GM19238 (cell line): ENCODE results near the gene STPG2.
"Not testable (repeated sequence)": the region's sequence is repeated elsewhere in the genome, so short reads cannot be mapped to it uniquely, and the experiment has no call there.

ENCODE experiments used
- DNase-seq: peaks from one replicate; pipeline ENCODE4 v3.0.0; 2011; ENCODE audit warnings: low spot score; ENCODE audit not compliant: insufficient read length

The STPG2 gene

DNA sequence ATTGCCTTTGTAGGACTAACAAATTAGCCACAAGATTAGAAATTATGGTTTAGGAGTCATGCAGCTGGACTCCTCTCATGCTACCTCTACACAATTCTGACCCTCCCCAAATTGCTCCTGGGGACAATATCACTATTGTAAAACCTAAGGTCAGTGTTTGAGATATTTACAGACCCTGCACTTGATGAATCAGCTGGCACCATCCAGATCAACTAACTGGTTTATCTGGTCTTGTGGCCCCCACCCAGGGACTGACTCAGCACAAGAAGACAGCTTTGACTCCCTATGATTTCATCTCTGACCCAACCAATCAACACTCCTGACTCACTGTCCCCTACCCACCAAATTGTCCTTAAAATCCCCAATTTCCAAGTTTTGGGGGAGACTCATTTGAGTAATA, 192.4 kb downstream of the STPG2 start:
- no peak for DNase-seq

DNA sequence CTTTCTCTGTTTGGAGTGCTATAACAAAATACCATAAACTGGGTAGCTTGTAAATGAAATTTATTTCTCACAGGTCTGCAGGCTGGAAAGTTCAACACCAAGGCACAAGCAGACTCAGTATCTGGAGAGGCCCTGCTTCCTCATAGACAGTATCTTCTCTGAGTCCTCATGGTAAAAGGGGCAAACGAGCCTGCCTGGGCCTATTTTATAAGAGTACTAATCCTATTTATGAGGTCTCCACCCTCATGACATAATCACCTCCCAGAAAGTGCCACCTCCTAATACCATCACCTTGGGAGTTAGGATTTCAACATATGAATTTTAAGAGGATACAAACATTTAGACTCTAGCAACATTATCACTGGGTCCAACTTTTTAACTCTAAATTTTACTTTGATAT, 200.3 kb downstream of the STPG2 start:
- DNase-seq, result no peak

DNA sequence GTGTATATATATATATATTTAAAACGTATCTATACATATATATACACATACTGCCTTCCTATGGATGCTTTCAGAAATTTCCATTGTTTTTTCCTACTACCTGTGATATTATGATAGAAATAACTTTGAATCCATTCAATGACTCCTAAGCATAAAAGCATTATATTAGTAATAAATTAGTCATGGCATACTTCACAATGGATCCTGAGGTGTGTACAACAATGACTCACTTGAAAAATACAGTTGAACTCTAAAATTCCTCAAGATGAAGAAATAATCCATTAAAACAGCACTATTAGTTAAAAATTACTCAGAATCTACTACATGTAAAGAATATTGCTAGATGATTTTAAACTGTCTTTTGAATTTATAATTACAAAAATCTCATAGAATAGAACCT, 201.1 kb downstream of the STPG2 start:
- no peak for DNase-seq

DNA sequence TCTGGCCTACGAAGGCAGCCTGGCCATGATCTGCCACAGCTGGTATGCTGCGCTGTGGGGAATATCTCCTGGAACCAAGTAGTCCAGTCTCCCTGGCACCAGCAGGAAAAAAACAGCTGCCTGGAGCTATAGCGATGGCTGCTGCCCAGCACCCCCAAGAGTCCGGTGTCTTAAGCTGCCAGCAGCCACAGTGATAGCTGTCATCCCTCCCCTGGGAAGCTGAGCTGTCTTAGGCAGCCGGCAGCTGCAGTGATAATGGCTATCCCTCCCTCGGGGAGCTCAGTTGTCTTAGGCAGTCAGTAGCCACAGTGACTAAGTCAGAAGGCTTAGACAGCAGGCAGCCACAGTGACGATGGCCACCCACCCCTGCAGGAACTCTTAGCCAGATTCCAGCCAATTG, 205.1 kb downstream of the STPG2 start:
- no peak for DNase-seq

DNA sequence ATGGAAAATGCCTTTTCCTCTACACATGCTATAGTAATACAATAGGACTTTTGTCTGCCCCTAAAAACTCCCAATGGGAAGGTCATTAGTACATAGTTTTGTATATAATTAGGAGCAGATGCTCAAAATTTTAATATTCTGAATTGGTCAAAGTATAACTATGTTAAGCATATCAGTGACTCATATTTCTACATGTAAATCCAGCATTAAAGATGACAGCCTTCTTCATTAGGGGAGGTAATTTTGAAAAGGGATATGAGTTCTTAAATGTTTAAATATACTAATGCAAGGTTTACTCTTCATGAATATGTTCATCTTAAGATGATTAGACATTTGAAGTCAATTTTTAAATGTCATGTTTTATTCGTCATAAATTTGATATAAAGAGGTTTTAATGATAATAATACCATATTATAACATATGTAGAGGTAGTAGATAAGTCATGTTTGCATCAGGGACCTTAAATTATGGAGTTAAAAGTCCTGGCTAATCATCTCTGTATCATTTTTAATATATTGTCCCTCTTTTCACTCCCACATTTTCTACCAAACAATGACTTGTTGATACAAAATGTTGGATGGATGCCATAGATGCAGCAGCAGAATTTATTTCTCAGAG, 218.8 kb downstream of the STPG2 start:
- DNase-seq, result no peak

DNA sequence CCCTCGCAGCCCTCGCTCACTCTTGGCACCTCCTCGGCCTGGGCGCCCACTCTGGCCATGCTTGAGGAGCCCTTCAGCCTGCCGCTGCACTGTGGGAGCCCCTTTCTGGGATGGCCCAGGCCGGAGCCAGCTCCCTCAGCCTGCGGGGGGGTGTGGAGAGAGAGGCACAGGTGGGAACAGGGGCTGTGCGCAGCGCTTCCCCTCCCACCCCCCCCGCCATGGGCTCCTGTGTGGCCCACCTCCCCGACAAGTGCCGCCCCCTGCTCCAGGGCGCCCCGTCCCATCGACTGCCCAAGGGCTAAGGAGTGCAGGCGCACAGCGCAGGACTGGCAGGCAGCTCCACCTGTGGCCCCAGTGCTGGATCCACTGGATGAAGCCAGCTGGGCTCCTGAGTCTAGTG, 220.2 kb downstream of the STPG2 start:
- DNase-seq, result no peak

DNA sequence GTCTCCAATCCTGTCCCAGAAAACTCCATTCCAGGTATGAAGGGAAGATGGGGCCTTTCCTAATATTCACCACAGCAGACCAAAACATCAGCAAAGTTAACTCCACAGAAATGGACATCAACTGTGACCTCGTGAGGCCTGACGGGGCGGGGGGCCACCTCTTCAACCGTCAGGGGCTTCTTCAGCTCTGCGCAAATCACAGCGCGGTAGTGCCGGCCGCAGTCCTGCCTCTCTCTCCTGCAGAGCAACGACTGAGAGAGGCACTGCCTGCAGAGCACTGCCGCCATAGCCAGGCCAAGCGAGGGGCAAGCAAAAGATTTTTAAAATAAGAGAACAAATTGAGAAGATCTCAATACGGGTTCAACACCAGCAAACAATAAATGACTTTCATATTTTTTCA, 226.2 kb downstream of the STPG2 start:
- no peak for DNase-seq

DNA sequence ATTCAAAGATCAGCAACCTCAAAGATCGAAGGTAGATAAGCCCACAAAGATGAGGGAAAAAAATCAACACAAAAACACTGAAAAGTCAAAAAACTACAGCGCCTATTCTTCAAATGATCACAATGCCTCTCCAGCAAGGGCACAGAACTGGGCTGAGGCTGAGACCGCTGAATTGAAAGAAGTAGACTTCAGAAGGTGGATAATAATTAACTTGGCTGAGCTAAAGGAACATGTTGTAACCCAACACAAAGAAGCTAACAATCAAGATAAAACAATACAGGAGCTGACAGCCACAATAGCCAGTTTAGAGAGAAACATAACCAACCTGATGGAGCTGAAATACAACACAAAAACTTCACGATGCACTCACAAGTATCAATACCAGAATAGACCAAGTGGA, 231.1 kb downstream of the STPG2 start:
- no peak for DNase-seq

DNA sequence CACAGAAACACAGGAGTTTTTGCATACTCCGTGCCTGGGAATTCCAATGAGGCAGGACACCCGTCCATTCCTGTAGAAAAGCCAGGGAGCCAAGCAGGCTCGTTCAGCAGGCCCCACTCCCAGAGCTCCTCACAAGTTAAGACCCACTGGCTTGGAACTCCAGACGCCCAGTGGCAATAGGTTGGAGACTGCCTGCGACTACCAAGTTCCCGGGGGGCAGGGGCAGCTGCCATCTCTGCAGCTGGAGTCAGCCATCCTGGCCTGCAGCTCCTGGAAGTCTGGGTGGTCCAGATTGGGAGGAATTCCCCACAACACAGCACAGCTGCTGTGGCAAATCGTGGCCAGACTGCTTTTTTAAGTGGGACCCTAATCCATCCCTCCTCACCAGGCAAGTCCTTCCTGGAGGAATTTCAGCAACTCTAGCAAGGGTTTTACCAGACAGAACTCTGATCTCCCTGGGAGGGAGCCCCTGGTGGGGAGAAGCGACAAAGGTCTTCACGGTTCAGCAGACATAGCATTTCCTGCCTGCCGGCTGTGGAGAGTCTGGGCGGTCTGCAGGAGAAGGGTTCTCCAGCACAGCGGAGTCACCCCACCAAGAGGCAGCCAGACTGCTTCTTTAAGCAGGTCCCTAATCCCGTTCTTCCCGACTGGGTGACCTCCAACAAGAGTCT, 231.9 kb downstream of the STPG2 start:
- no peak for DNase-seq

DNA sequence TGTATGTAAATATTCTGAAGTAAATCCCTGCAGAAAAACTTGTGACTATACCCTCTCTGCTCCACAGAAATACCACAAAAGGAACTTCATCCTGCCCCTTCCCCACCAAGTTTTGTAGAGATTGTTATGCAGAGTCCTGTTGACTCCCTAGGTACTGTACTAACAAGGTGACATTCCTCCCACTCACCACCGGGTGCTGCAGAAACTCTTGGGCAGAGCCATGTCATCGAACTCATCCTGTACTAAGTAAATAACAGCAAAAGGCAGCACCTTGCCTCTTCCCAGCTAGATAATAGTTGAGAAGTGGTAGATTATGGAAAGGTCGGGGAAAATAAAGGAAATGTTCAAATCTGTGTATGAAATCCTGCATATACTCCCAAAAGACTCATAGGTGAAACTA, 233.3 kb downstream of the STPG2 start:
- no peak for DNase-seq

DNA sequence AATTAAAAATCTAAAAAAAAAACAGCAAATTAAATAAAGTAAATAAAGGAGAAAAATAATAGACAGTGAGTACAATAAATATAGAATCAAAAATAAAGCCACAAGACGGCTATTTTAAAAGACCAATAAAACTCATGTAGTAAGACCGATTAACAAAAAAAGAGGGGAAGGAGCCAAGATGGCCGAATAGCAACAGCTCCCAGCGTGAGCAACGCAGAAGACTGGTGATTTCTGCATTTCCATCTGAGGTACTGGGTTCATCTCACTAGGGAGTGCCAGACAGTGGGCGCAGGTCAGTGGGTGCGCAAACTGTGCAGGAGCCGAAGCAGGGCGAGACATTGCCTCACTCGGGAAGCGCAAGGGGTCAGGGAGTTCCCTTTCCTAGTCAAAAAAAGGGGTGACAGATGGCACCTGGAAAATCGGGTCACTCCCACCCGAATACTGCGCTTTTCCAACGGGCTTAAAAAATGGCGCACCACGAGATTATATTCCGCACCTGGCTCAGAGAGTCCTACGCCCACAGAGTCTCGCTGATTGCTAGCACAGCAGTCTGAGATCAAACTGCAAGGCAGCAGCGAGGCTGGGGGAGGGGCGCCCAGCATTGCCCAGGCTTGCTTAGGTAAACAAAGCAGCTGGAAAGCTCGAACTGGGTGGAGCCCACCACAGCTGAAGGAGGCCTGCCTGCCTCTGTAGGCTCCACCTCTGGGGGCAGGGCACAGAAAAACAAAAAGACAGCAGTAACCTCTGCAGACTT, 239.7 kb downstream of the STPG2 start:
- not testable (repeated sequence) for DNase-seq

DNA sequence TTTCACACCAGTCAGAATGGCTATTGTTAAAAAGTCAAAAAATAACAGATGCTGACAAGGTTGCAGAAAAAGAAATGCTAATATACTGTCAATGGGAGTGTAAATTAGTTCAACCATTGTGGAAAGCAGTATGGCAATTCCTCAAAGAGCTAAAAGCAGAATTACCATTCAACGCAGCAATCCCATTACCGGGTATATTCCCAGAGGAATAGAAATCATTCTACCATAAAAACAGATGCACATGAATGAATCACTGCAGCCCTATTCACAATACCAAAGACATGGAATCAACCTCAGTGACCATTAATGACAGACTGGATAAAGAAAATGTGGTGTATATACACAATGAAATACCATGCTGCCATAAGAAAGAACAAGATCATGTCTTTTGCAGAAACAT, 243.0 kb downstream of the STPG2 start:
- DNase-seq, result no peak

DNA sequence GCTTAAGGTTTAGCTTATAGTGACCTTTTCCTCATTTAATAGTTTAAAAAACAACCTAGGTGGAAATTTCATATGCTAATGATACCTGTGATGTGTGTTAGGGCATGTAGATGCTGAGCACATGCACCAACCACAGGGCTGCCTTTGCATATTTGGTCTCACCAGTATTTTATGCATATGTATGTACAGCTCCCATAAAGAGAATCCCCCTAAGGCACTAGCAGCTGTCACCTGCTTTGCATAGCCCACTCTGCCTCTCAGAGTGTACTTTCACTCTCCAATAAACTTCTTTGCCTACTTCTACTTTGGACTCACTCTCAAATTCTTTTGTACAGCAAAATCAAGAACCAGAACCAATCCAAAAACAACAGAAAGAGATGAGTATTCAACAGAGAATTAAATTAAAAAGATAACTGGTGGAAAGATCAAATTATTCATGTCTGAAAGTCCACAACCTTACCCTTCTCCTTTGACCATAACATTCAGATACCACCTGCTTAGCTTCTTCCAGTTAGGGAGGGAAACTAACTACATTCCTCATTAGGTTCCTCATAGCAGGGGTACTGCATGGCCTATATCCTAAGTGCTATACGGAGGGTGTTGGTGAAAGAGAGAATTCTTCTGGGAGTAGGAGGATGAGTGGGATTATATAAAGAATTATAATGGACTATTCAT, 250.5 kb downstream of the STPG2 start:
- no peak for DNase-seq

DNA sequence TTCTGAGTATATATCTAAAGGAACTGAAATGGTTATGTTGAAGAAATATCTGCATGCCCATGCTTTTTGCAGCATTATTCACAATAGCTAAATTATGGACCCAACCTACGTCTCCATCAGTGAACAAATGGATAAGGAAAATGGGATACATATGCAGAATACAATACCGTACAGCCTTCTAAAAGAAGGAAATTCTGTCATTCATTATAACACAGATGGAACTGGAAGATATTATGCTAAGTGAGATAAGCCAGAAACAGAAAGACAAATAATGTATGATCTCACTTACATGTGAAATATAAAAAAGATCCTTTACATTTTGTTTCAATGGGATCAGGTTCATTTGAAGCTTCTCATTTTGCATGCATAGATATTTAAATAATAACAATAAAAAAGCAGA, 263.3 kb downstream of the STPG2 start:
- no peak for DNase-seq

DNA sequence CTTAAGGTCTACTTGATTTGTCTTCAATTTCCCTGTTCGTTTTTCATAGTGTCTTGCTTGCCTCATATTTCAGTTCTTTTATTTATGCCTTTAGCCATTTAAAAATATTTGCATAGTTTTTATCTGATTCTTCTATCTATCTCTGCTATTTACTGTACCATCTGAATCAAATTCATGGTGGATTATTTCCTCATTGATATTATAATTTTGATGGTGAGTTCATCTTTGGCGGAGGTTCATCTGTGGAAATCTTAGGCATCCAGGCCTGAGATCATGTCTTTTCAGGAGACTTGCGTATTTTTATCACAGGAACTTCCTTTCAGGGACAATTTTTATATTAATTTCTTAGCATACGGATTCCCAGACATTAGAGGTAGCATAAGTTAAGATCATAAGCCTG, 275.2 kb downstream of the STPG2 start:
- no peak for DNase-seq

DNA sequence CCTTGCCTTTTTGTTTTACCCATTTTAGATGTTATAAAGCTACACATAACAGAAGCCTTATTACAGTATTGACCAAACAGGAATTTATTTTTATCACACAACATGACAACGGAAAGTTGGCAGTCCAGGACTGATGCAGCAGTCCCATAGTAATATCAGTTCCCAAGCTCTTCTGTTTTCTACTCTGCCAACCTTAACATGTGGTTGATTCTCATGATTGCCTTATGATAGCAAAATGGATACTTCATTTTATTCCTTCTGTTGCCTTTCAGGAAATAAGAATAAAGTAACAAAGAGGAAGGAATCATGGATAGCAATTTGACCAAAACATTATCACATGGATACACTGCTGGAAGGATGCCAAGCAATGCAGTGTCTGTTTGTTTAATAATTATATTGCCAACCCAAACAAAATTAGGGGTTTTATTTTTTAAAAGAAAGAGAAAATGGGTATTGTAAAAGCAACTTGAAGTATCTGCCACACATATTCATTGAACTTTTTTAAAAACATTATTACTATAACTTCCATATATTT, 275.7 kb downstream of the STPG2 start:
- DNase-seq, result no peak

DNA sequence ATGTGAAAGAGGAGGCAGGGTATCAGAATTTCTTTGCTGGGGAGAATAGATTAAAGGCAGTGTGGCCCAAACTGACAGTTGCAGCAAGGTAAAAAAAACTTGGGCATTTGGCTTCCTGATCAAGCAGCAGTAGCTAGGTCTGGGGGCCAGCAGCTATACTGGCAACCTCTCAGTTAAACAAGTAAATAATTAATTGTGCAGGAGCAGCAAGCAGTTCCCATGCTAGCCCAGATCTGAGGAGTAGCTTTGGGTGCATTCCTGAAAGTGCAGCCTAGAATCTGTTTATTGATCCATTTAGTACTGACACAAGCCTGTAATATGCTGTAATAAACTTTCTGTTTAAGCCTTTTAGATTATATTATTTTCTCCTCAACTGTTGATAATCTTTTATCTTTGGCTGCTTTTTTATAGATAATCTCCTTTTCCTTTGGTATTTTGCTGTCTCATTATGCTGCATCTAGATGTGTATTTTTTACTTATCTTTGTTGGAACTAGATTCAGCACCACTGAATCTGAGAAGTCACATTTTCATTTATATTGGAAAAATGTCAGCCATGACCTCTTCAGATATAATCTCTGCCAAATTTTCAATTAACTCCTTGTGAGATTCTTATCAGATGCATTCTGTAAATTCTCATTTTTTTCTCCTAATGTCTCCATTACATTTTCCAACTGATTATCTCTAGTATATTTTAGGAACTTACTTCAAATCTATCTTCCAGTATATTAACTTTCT, 276.3 kb downstream of the STPG2 start:
- DNase-seq, result no peak

DNA sequence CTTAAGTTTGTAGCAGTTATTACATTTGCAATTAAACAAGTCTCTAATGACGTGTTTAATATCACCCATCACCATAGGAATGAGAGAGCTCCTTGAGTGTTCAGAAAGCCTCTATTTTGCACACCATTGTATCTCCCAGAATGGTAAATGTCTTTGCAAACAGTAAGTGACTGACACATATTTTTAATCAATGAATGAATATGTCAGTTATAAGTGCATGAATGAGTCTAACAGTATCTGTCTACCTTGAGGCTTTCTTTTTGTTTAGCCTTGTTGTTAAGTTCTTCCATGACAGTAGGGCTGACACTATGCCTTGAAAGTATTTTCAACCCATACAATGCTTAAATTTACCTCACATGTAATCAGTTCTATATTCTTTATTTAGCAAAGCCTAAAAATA, 292.2 kb downstream of the STPG2 start:
- no peak for DNase-seq

DNA sequence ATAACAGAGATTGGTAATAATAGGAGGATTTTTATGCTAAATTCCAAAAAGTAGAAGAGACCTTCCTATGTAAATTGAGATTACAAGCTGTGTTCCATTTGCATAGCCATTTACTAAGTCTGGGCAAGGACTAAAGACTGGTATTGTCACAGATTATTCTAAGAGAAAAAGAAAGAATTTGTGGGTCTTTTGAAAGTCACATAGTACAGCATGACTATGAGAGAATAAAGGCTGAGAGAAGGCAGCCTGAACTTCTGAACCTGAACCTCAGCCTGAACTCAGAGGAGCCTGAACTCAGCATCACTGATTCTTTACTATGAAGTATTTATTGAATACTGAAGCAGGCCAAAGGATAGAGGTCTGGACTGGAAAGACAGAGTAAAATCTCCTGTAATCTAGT, 297.5 kb downstream of the STPG2 start:
- no peak for DNase-seq

DNA sequence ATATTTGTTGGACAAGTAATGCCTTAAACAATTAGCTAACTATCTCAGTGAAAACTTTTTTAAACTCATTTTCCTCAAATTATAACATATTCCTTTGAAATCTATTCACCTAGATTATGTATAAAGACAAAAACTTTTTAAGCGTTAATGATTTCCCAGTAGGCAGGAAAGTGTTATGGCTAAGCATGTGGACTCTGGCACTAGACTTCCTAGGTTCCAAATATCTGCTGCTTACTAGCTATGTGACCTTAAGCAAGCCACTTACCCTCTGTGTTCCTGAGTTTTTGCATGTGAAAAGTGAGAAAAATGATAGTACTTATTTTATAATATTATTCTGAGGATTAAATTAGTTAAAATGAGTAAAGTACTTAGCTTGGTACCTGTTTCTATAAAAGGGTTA, 301.8 kb downstream of the STPG2 start:
- no peak for DNase-seq

DNA sequence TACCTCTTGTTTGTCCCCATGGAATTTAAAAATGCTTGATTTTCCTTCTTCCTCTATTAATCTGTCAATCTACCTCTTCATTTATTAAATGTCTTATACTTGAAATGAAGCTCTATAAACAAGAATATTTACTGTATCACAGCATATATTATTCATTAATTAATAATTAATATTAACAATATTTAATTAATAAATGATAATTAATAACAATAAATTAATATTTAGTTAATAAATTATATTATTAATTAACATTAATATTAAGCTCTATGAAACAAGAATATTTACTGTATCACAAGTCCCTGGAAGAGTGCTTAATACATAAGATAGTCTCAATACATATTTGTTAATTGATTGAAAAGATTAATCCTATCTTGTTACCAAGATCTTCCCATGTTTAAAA, 306.6 kb downstream of the STPG2 start:
- DNase-seq, result no peak
